WTC11 (cell line): ENCODE results near the gene CPO.

Source experiments
- CREB1 ChIP-seq: sonication (generic); formaldehyde crosslinking; IDR thresholded peaks from 2 replicates; pipeline ENCODE4 v1.8.0; 2023; ENCODE audit warnings: mild to moderate bottlenecking, missing genetic modification reagents
- CREM ChIP-seq: sonication (generic); formaldehyde crosslinking; IDR thresholded peaks from 2 replicates; pipeline ENCODE4 v1.8.1; 2022; ENCODE audit warnings: mild to moderate bottlenecking, missing genetic modification reagents, moderate library complexity
- CTCF ChIP-seq: fragments of 200-600 bp; IDR thresholded peaks from 2 replicates; pipeline ENCODE4 v1.8.0; 2022; ENCODE audit warnings: antibody characterized with exemption
- ELF4 ChIP-seq: sonication (generic); formaldehyde crosslinking; IDR thresholded peaks from 2 replicates; pipeline ENCODE4 v1.8.1; 2022; ENCODE audit warnings: low read depth, mild to moderate bottlenecking, moderate library complexity, missing genetic modification reagents
- ESRRA ChIP-seq: sonication (generic); formaldehyde crosslinking; IDR thresholded peaks from 2 replicates; pipeline ENCODE4 v1.8.1; 2022; ENCODE audit warnings: mild to moderate bottlenecking, missing genetic modification reagents, borderline replicate concordance
- ETV6 ChIP-seq: sonication (generic); formaldehyde crosslinking; IDR thresholded peaks from 2 replicates; pipeline ENCODE4 v1.8.1; 2022; ENCODE audit warnings: mild to moderate bottlenecking, missing genetic modification reagents
- GABPB1 ChIP-seq: sonication (generic); formaldehyde crosslinking; IDR thresholded peaks from 2 replicates; pipeline ENCODE4 v1.8.1; 2023; ENCODE audit warnings: mild to moderate bottlenecking, missing genetic modification reagents
- NFE2L1 ChIP-seq: sonication (generic); formaldehyde crosslinking; IDR thresholded peaks from 2 replicates; pipeline ENCODE4 v1.8.1; 2023; ENCODE audit warnings: missing genetic modification reagents
- NR2C2 ChIP-seq: sonication (generic); formaldehyde crosslinking; IDR thresholded peaks from 2 replicates; pipeline ENCODE4 v1.8.0; 2022; ENCODE audit warnings: mild to moderate bottlenecking, missing genetic modification reagents
- SP1 ChIP-seq: sonication (generic); formaldehyde crosslinking; conservative IDR thresholded peaks from 2 replicates; pipeline ENCODE4 v1.8.1; 2022; ENCODE audit warnings: missing genetic modification reagents
- TEAD1 ChIP-seq: sonication (generic); formaldehyde crosslinking; IDR thresholded peaks from 2 replicates; pipeline ENCODE4 v1.8.0; 2022; ENCODE audit warnings: mild to moderate bottlenecking, missing genetic modification reagents
- ZNF138 ChIP-seq: sonication (generic); formaldehyde crosslinking; conservative IDR thresholded peaks from 2 replicates; pipeline ENCODE4 v1.8.1; 2022; ENCODE audit warnings: mild to moderate bottlenecking, moderate library complexity, missing genetic modification reagents
- TF ChIP-seq, protein P1 (sequence below): sonication (generic); formaldehyde crosslinking; IDR thresholded peaks from 2 replicates; pipeline ENCODE4 v1.8.1; 2023; ENCODE audit warnings: mild to moderate bottlenecking, missing genetic modification reagents, moderate library complexity
- TF ChIP-seq, protein P2 (sequence below): sonication (generic); formaldehyde crosslinking; IDR thresholded peaks from 2 replicates; pipeline ENCODE4 v1.8.1; 2023; ENCODE audit warnings: mild to moderate bottlenecking, missing genetic modification reagents

- TF ChIP-seq ETV6 (CRISPR knock-in tag) (no peak), CTCF (no peak), GABPB1 (no peak), NFE2L1 (no peak), ZNF138 (CRISPR knock-in tag) (no peak), NR2C2 (CRISPR knock-in tag) (no peak), ELF4 (CRISPR knock-in tag) (no peak), SP1 (CRISPR knock-in tag) (no peak), CREM (CRISPR knock-in tag) (no peak), CREB1 (CRISPR knock-in tag) (no peak), ESRRA (CRISPR knock-in tag) (no peak), TEAD1 (CRISPR knock-in tag) (no peak)
- TF ChIP-seq, protein P1, sequence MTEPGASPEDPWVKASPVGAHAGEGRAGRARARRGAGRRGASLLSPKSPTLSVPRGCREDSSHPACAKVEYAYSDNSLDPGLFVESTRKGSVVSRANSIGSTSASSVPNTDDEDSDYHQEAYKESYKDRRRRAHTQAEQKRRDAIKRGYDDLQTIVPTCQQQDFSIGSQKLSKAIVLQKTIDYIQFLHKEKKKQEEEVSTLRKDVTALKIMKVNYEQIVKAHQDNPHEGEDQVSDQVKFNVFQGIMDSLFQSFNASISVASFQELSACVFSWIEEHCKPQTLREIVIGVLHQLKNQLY (CRISPR knock-in tag) = no peak
- TF ChIP-seq, protein P2, sequence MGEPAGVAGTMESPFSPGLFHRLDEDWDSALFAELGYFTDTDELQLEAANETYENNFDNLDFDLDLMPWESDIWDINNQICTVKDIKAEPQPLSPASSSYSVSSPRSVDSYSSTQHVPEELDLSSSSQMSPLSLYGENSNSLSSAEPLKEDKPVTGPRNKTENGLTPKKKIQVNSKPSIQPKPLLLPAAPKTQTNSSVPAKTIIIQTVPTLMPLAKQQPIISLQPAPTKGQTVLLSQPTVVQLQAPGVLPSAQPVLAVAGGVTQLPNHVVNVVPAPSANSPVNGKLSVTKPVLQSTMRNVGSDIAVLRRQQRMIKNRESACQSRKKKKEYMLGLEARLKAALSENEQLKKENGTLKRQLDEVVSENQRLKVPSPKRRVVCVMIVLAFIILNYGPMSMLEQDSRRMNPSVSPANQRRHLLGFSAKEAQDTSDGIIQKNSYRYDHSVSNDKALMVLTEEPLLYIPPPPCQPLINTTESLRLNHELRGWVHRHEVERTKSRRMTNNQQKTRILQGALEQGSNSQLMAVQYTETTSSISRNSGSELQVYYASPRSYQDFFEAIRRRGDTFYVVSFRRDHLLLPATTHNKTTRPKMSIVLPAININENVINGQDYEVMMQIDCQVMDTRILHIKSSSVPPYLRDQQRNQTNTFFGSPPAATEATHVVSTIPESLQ (CRISPR knock-in tag) = no peak
Observed at GRCh38 chr2:207015901-207016300, 76.6 kb downstream of the CPO start.
